Fibroblast of lung (primary cell): ENCODE results near the gene RPL6. TPM values are rescaled to one million over a fixed set of nuclear protein-coding genes. Genes with fewer than 3 reads are reported as not detected.

Source experiments
- DNase-seq, 2 donors: peaks; one replicate each; pipeline versions ENCODE4 v3.0.0 to v3.0.0-alpha.2; 2010; ENCODE audit warnings: low read depth in 2 of 2
- H2AFZ ChIP-seq: 2 replicates; pipeline ENCODE4 v1.5.1; 2012; ENCODE audit warnings: low read length, control low read depth, inconsistent platforms
- H3K27ac ChIP-seq: 2 replicates; pipeline ENCODE4 v1.5.1; 2011; ENCODE audit warnings: low read length, control low read depth; ENCODE audit not compliant: insufficient read depth
- H3K27me3 ChIP-seq: 2 replicates; pipeline ENCODE4 v1.5.1; 2011; ENCODE audit warnings: mild to moderate bottlenecking, low read length; ENCODE audit not compliant: control insufficient read depth, insufficient read depth
- H3K36me3 ChIP-seq: 2 replicates; pipeline ENCODE4 v1.5.1; 2011; ENCODE audit warnings: low read length; ENCODE audit not compliant: control insufficient read depth, insufficient read depth
- H3K4me1 ChIP-seq: 2 replicates; pipeline ENCODE4 v1.5.1; 2011; ENCODE audit warnings: low read length; ENCODE audit not compliant: control insufficient read depth, insufficient read depth; ENCODE audit errors: extremely low read depth
- H3K4me2 ChIP-seq: 2 replicates; pipeline ENCODE4 v1.5.1; 2011; ENCODE audit warnings: low read length, control low read depth; ENCODE audit not compliant: insufficient read depth; ENCODE audit errors: extremely low read depth
- H3K4me3 ChIP-seq, 4 experiments: fragments of 200-600 bp in 1 of 4; sonication (generic) in 1 of 4; replicated peaks in 1 of 4; 2 replicates each; pipeline ENCODE4 v1.5.1; 2011 to 2016; ENCODE audit warnings: low read length in 4 of 4, low read depth in 3 of 4, mild to moderate bottlenecking in 3 of 4, control low read depth in 2 of 4, inconsistent platforms in 1 of 4, mixed read lengths in 1 of 4; ENCODE audit not compliant: insufficient read depth in 1 of 4; ENCODE audit errors: control extremely low read depth in 1 of 4
- H3K79me2 ChIP-seq: 2 replicates; pipeline ENCODE4 v1.5.1; 2012; ENCODE audit warnings: mild to moderate bottlenecking, low read length, inconsistent platforms; ENCODE audit not compliant: control insufficient read depth, insufficient read depth
- H3K9ac ChIP-seq: 2 replicates; pipeline ENCODE4 v1.5.1; 2011; ENCODE audit warnings: mild to moderate bottlenecking, low read length, control low read depth; ENCODE audit not compliant: insufficient read depth
- H3K9me3 ChIP-seq: 2 replicates; pipeline ENCODE4 v1.5.1; 2012; ENCODE audit warnings: low read depth, low read length; ENCODE audit not compliant: control insufficient read depth, insufficient read depth
- H4K20me1 ChIP-seq: 2 replicates; pipeline ENCODE4 v1.5.1; 2011; ENCODE audit warnings: low read length; ENCODE audit not compliant: control insufficient read depth, insufficient read depth; ENCODE audit errors: extremely low read depth
- CTCF ChIP-seq, 2 donors: IDR thresholded peaks in 1 of 2; conservative IDR thresholded peaks in 1 of 2; 1 replicate in 1 of 2; 2 replicates in 1 of 2; pipeline ENCODE4 v1.5.1; 2011 to 2012; ENCODE audit warnings: low read length in 2 of 2, control low read depth in 1 of 2, inconsistent platforms in 1 of 2, low read depth in 1 of 2, mild to moderate bottlenecking in 1 of 2
- EZH2 ChIP-seq: IDR thresholded peaks from 2 replicates; pipeline ENCODE4 v1.5.1; 2012; ENCODE audit warnings: low read length, control low read depth, mild to moderate bottlenecking; ENCODE audit errors: missing control alignments
- polyA plus RNA-seq, 2 donors: library from polyadenylated mRNA; depleted of rRNA in 1 of 2; stranded (reverse) in 1 of 2; unstranded in 1 of 2; fragments of >200 nt; gene quantifications; 2 replicates each; pipeline ENCODE4 v1.2.1, GENCODE V29; 2011 to 2012; ENCODE audit warnings: missing spikeins in 1 of 2
- total RNA-seq: library from RNA; depleted of rRNA; stranded (reverse); fragments of >200 nt; gene quantifications from 2 replicates; pipeline ENCODE4 v1.2.1, GENCODE V29; 2014

The RPL6 gene
- total and polyA plus RNA-seq, 2 donors (not counting 1 experiment from before 2014, with no cell fraction given): 679 to 2,040 TPM

GRCh38 chr12:112421363-112421762 lies 12.0 kb upstream of the RPL6 start:
- TF ChIP-seq CTCF (conservative IDR thresholded peaks at IDR 0.05 in 1 of 2, IDR thresholded peaks at IDR 0.05 in 1 of 2; ENCODE audit: low read depth in 1 of 2, low read length in 2 of 2) (no peak), EZH2 (no peak)
- no peaks in the 10 kb centered on the region for H4K20me1 ChIP-seq
- no peak overlapping the region for H2AFZ ChIP-seq
- H3K79me2 ChIP-seq: peaks cover 69% of the 10 kb centered on the region
- no peak for DNase-seq
- H3K9ac ChIP-seq: no peak overlapping the region
- H3K27ac ChIP-seq: no peak overlapping the region
- no peaks in the 10 kb centered on the region for H3K36me3 ChIP-seq
- H3K4me1 ChIP-seq: peaks cover 4% of the 10 kb centered on the region
- no peaks in the 10 kb centered on the region for H3K9me3 ChIP-seq
- no peak overlapping the region for H3K4me3 ChIP-seq
- no peak overlapping the region for H3K4me2 ChIP-seq
- H3K27me3 ChIP-seq: no peaks in the 10 kb centered on the region

GRCh38 chr12:112420740-112421139 lies 11.3 kb upstream of the RPL6 start:
- no peaks in the 10 kb centered on the region for H3K36me3 ChIP-seq
- H3K4me3 ChIP-seq: no peak overlapping the region
- no peaks in the 10 kb centered on the region for H4K20me1 ChIP-seq
- peaks cover 63% of the 10 kb centered on the region for H3K79me2 ChIP-seq
- H3K4me1 ChIP-seq: peaks cover 4% of the 10 kb centered on the region
- no peak for TF ChIP-seq EZH2
- no peak for TF ChIP-seq CTCF (conservative IDR thresholded peaks at IDR 0.05 in 1 of 2, IDR thresholded peaks at IDR 0.05 in 1 of 2; ENCODE audit: low read depth in 1 of 2, low read length in 2 of 2)
- no peaks in the 10 kb centered on the region for H3K27me3 ChIP-seq
- no peaks in the 10 kb centered on the region for H3K9me3 ChIP-seq
- no peak overlapping the region for H2AFZ ChIP-seq
- no peak overlapping the region for H3K9ac ChIP-seq
- H3K4me2 ChIP-seq: no peak overlapping the region
- H3K27ac ChIP-seq: no peak overlapping the region
- no peak for DNase-seq

- Histone ChIP-seq H3K4me2 (peak overlapping the region; percentile 87), H3K36me3 (no peaks in the 10 kb centered on the region), H3K9ac (peak overlapping the region; percentile 99), H3K9me3 (no peaks in the 10 kb centered on the region), H3K27me3 (no peaks in the 10 kb centered on the region), H4K20me1 (no peaks in the 10 kb centered on the region), H2AFZ (peak overlapping the region; percentile 39), H3K27ac (peak overlapping the region; percentile 92), H3K4me3 (peak overlapping the region; percentile 78 to 93 (median 87)), H3K79me2 (peaks cover 53% of the 10 kb centered on the region), H3K4me1 (peaks cover 4% of the 10 kb centered on the region)
- DNase-seq: peak; percentile 78 to 83
- no peak for TF ChIP-seq EZH2
- no peak for TF ChIP-seq CTCF (conservative IDR thresholded peaks at IDR 0.05 in 1 of 2, IDR thresholded peaks at IDR 0.05 in 1 of 2; ENCODE audit: low read depth in 1 of 2, low read length in 2 of 2)
Measured at GRCh38 chr12:112419297-112420133, 10.1 kb upstream of the RPL6 start.
